HG03558 (cell line): Measurements from ENCODE around the gene MST1.

ENCODE experiments used
- ATAC-seq: cut with Tn5 transposase; IDR thresholded peaks from one replicate; pipeline ENCODE4 v1.9.1; 2021; ENCODE audit warnings: moderate number of reproducible peaks; ENCODE audit not compliant: unreplicated experiment; ENCODE audit errors: extremely low read depth

The MST1 gene

GRCh38 chr3:49641292-49641691 lies 48.0 kb downstream of the MST1 start:
- no peak for ATAC-seq

- ATAC-seq, result no peak
Measured at GRCh38 chr3:49639551-49639950, 49.7 kb downstream of the MST1 start.

- no peak for ATAC-seq
Measured at GRCh38 chr3:49638445-49638844, 50.8 kb downstream of the MST1 start.

- no peak for ATAC-seq
Measured at GRCh38 chr3:49636883-49637609, 52.2 kb downstream of the MST1 start.

GRCh38 chr3:49634736-49635135 lies 54.5 kb downstream of the MST1 start:
- no peak for ATAC-seq
